ENCODE data around the gene SFTPB.
"Not testable (repeated sequence)": the region's sequence is repeated elsewhere in the genome, so short reads cannot be mapped to it uniquely, and the experiment has no call there.

Gene SFTPB

GRCh38 chr2:85631316-85631715 lies 36.7 kb downstream of the SFTPB start:
- ATAC-seq = no peak
- no peak for TF ChIP-seq ZNF70 (CRISPR knock-in tag; IDR thresholded peaks at IDR 0.05)

GRCh38 chr2:85628658-85629057 lies 39.3 kb downstream of the SFTPB start:
- no peak for ATAC-seq
- TF ChIP-seq ESRRG (CRISPR knock-in tag; IDR thresholded peaks at IDR 0.05) (no peak), ARNTL (CRISPR knock-in tag; IDR thresholded peaks at IDR 0.05; ENCODE audit: borderline replicate concordance, low read depth) (no peak), ZC3H10 (CRISPR knock-in tag; IDR thresholded peaks at IDR 0.05) (no peak), TCF4 (CRISPR knock-in tag; IDR thresholded peaks at IDR 0.05; ENCODE audit: borderline replicate concordance) (no peak), ZFP30 (CRISPR knock-in tag; IDR thresholded peaks at IDR 0.05) (no peak), PATZ1 (CRISPR knock-in tag; IDR thresholded peaks at IDR 0.05; ENCODE audit: borderline replicate concordance) (no peak)

GRCh38 chr2:85623991-85624390 lies 44.0 kb downstream of the SFTPB start:
- TF ChIP-seq ZNF8 (CRISPR knock-in tag; IDR thresholded peaks at IDR 0.05) = no peak
- no peak for TF ChIP-seq RARB (CRISPR knock-in tag; IDR thresholded peaks at IDR 0.05)
- TF ChIP-seq GLIS3 (CRISPR knock-in tag; IDR thresholded peaks at IDR 0.05) = no peak
- TF ChIP-seq PATZ1 (CRISPR knock-in tag; IDR thresholded peaks at IDR 0.05; ENCODE audit: borderline replicate concordance) = no peak
- no peak for ATAC-seq

GRCh38 chr2:85621338-85621737 lies 46.7 kb downstream of the SFTPB start:
- ATAC-seq = no peak
- no peak for TF ChIP-seq BACH2 (CRISPR knock-in tag; IDR thresholded peaks at IDR 0.05; ENCODE audit: borderline replicate concordance)
- no peak for TF ChIP-seq ZFP3 (CRISPR knock-in tag; IDR thresholded peaks at IDR 0.05)
- TF ChIP-seq ZFP30 (CRISPR knock-in tag; IDR thresholded peaks at IDR 0.05) = no peak
- TF ChIP-seq ZC3H10 (CRISPR knock-in tag; IDR thresholded peaks at IDR 0.05) = no peak

- TF ChIP-seq ZC3H10 (CRISPR knock-in tag; IDR thresholded peaks at IDR 0.05) (no peak), PATZ1 (CRISPR knock-in tag; IDR thresholded peaks at IDR 0.05; ENCODE audit: borderline replicate concordance) (no peak), TCF4 (CRISPR knock-in tag; IDR thresholded peaks at IDR 0.05; ENCODE audit: borderline replicate concordance) (no peak), ARNTL (CRISPR knock-in tag; IDR thresholded peaks at IDR 0.05; ENCODE audit: borderline replicate concordance, low read depth) (no peak), CSRNP3 (CRISPR knock-in tag; IDR thresholded peaks at IDR 0.05) (no peak), OSR1 (CRISPR knock-in tag; IDR thresholded peaks at IDR 0.05) (no peak), SNAI2 (CRISPR knock-in tag; IDR thresholded peaks at IDR 0.05) (no peak), ZNF70 (CRISPR knock-in tag; IDR thresholded peaks at IDR 0.05) (no peak), ESRRG (CRISPR knock-in tag; IDR thresholded peaks at IDR 0.05) (no peak), RARB (CRISPR knock-in tag; IDR thresholded peaks at IDR 0.05) (no peak), GLIS3 (CRISPR knock-in tag; IDR thresholded peaks at IDR 0.05) (no peak), ZNF8 (CRISPR knock-in tag; IDR thresholded peaks at IDR 0.05) (no peak), TSHZ2 (CRISPR knock-in tag; IDR thresholded peaks at IDR 0.05) (no peak), TOX (CRISPR knock-in tag; IDR thresholded peaks at IDR 0.05; ENCODE audit: borderline replicate concordance) (no peak), POU6F1 (CRISPR knock-in tag; IDR thresholded peaks at IDR 0.05; ENCODE audit: borderline replicate concordance, low read depth) (no peak), BACH2 (CRISPR knock-in tag; IDR thresholded peaks at IDR 0.05; ENCODE audit: borderline replicate concordance) (no peak), CREB5 (CRISPR knock-in tag; IDR thresholded peaks at IDR 0.05; ENCODE audit: low read depth) (no peak)
- ATAC-seq = no peak
These were observed 48.4 kb downstream of the SFTPB start for GRCh38 chr2:85619617-85620016.

GRCh38 chr2:85617723-85618122 lies 50.3 kb downstream of the SFTPB start:
- ATAC-seq = not testable (repeated sequence)
